TTC549 (cell line): ENCODE measurements around the gene RPL10A.

Experiments
- FAIRE-seq: peaks from 2 replicates; lab custom pipeline; 2012; peaks lifted over from hg19 to GRCh38; lab: Jason Lieb, UNC

RPL10A gene

GRCh38 chr6:35492974-35493284 lies 24.7 kb downstream of the RPL10A start:
- FAIRE-seq, result no peak

GRCh38 chr6:35493307-35493983 lies 25.2 kb downstream of the RPL10A start:
- FAIRE-seq, result no peak

- FAIRE-seq, result no peak
These were observed 26.0 kb downstream of the RPL10A start for GRCh38 chr6:35494161-35494563.

GRCh38 chr6:35495258-35496035 lies 27.2 kb downstream of the RPL10A start:
- FAIRE-seq, result no peak

- FAIRE-seq, result no peak
These were observed 28.0 kb downstream of the RPL10A start for GRCh38 chr6:35496036-35496840.

- no peak for FAIRE-seq
These were observed 28.8 kb downstream of the RPL10A start, which contains the start of gene TEAD3 for GRCh38 chr6:35496841-35497570. Gene TEAD3 (minus strand): TSS chr6:35497079.

- FAIRE-seq, result no peak
These were observed 29.6 kb downstream of the RPL10A start for GRCh38 chr6:35497571-35498421.

- no peak for FAIRE-seq
These were observed 30.3 kb downstream of the RPL10A start for GRCh38 chr6:35498422-35499067.

- FAIRE-seq, result no peak
These were observed 31.2 kb downstream of the RPL10A start for GRCh38 chr6:35499372-35499771.

- no peak for FAIRE-seq
These were observed 32.6 kb downstream of the RPL10A start for GRCh38 chr6:35500782-35501181.

GRCh38 chr6:35501784-35502183 lies 33.6 kb downstream of the RPL10A start:
- FAIRE-seq, result no peak

- no peak for FAIRE-seq
These were observed 35.3 kb downstream of the RPL10A start for GRCh38 chr6:35503534-35503933.

- no peak for FAIRE-seq
These were observed 37.8 kb downstream of the RPL10A start for GRCh38 chr6:35505999-35506412.

GRCh38 chr6:35506536-35506935 lies 38.3 kb downstream of the RPL10A start:
- FAIRE-seq, result no peak

GRCh38 chr6:35507221-35507620 lies 39.0 kb downstream of the RPL10A start:
- no peak for FAIRE-seq

GRCh38 chr6:35508027-35508426 lies 39.8 kb downstream of the RPL10A start:
- FAIRE-seq, result no peak

- FAIRE-seq, result no peak
These were observed 40.3 kb downstream of the RPL10A start for GRCh38 chr6:35508542-35508941.

GRCh38 chr6:35510916-35511561 lies 42.8 kb downstream of the RPL10A start:
- no peak for FAIRE-seq

GRCh38 chr6:35511562-35511941 lies 43.4 kb downstream of the RPL10A start:
- no peak for FAIRE-seq

GRCh38 chr6:35512006-35512405 lies 43.8 kb downstream of the RPL10A start:
- FAIRE-seq, result no peak
